Testis (tissue), 3 donors: Measurements from ENCODE around the gene UTS2. TPM values are rescaled to one million over a fixed set of nuclear protein-coding genes. Genes with fewer than 3 reads are reported as not detected.

Source experiments
- DNase-seq: peaks from one replicate; pipeline ENCODE4 v3.0.0-alpha.2; 2019
- H3K27ac ChIP-seq, 2 donors: fragments of 200-600 bp; sonication (generic); one replicate each; pipeline ENCODE4 v1.5.1; 2019
- H3K27me3 ChIP-seq: fragments of 200-600 bp; sonication (generic); one replicate; pipeline ENCODE4 v1.5.1; 2019
- H3K36me3 ChIP-seq: fragments of 200-600 bp; sonication (generic); one replicate; pipeline ENCODE4 v1.5.1; 2017; ENCODE audit warnings: low read depth; ENCODE audit errors: missing control alignments
- H3K4me1 ChIP-seq: fragments of 200-600 bp; sonication (generic); one replicate; pipeline ENCODE4 v1.5.1; 2019
- H3K4me3 ChIP-seq, 2 donors: fragments of 200-600 bp; sonication (generic); one replicate each; pipeline ENCODE4 v1.5.1; 2017 to 2019
- H3K9me3 ChIP-seq: fragments of 200-600 bp; sonication (generic); one replicate; pipeline ENCODE4 v1.5.1; 2017
- POLR2A ChIP-seq: fragments of 450-650 bp; IDR thresholded peaks from one replicate; pipeline ENCODE4 v1.6.1; 2017; ENCODE audit warnings: antibody characterized with exemption, mild to moderate bottlenecking, moderate library complexity
- WGBS, 2 donors: methylation state at CpG; one replicate each; pipeline ENCODE4 v1.1.5; 2018; 5-methylcytosine and 5-hydroxymethylcytosine counted together
- intact Hi-C: fragments of 100-400 bp; cut with DNase I; formaldehyde crosslinking; loops from one replicate; pipeline ENCODE4 v1.15.1; 2023; ENCODE audit warnings: low total_unique reads
- polyA plus RNA-seq: library from polyadenylated mRNA; stranded (reverse); fragments of 350-450 nt; fragmentation: Illumina TruSeq; extraction: RNeasy Lipid Tissue Mini Kit (QIAGEN cat#74804); gene quantifications from one replicate; pipeline ENCODE4 v1.2.3, GENCODE V29; 2014; ENCODE audit warnings: low read depth, low replicate concordance; ENCODE audit not compliant: insufficient read depth
- total RNA-seq, 2 donors: library from RNA; depleted of rRNA; stranded (reverse); fragments of >200 nt; gene quantifications; one replicate each; pipeline ENCODE4 v1.2.3, GENCODE V29; 2016
- TF ChIP-seq, protein P1 (sequence below), 3 experiments: fragments of 450-650 bp in 2 of 3; fragments of 200-600 bp in 1 of 3; sonication (generic) in 1 of 3; IDR thresholded peaks; one replicate each; pipeline ENCODE4 v1.5.1; 2016 to 2019; ENCODE audit warnings: antibody characterized with exemption in 3 of 3, mild to moderate bottlenecking in 2 of 3, moderate library complexity in 1 of 3

The UTS2 gene
- total and polyA plus RNA-seq, 3 donors from 2014 or later: 1.1 TPM; not detected in 2

DNA sequence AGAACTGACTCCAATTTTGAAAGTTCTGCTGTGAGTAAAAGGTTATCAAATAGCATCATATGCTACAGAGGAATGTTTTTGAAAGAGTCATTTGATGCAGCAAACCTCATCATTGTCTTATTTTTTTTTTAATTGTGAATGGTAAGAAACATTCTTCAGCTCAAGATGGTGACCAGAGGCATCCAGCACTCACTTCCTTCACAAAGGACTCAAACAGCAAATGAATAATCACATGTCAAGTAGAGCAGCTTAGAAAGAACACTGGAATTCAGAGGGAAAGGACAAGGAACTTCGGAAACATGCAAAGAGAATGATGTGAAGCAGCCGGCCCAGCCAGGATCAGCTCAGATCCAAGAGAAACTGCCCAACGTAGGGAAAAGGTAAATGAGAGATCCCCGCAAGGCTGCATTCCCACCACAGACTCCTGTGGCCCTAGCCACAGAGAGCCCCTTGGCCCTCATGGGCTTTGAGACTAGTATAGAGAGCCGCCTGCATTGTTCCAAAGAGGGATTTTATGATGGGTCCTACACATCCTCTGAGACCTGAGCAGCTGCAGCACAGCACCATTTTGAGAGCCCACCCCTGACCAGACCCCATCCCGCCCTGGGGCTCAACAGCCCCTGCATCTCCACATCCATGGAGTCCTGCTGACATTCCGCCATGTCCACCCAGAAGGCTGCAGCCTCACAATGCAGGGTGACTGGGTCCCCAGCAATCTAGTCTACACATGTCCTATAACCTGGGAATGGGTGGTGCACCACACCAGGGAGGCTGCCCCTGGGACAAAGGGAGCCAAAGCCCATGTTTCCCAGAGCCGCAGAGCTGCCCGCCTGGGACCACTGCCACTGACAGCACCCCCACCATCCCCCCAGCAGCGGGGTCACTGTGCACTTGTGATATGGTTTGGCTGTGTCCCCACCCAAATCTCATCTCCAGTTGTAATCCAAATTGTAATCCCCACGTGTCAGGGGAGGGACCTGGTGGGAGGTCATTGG lies 21.2 kb upstream of the UTS2 start:
- H3K4me3 ChIP-seq: no peak overlapping the region
- no peak for DNase-seq
- TF ChIP-seq, protein P1, sequence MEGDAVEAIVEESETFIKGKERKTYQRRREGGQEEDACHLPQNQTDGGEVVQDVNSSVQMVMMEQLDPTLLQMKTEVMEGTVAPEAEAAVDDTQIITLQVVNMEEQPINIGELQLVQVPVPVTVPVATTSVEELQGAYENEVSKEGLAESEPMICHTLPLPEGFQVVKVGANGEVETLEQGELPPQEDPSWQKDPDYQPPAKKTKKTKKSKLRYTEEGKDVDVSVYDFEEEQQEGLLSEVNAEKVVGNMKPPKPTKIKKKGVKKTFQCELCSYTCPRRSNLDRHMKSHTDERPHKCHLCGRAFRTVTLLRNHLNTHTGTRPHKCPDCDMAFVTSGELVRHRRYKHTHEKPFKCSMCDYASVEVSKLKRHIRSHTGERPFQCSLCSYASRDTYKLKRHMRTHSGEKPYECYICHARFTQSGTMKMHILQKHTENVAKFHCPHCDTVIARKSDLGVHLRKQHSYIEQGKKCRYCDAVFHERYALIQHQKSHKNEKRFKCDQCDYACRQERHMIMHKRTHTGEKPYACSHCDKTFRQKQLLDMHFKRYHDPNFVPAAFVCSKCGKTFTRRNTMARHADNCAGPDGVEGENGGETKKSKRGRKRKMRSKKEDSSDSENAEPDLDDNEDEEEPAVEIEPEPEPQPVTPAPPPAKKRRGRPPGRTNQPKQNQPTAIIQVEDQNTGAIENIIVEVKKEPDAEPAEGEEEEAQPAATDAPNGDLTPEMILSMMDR (IDR thresholded peaks at IDR 0.05): no peak
- TF ChIP-seq POLR2A: no peak
- no peak overlapping the region for H3K27ac ChIP-seq
- intact Hi-C loops: no loop called here
- WGBS, 2 donors: 75 to 78% methylated on average over 11 of the region's 11 CpGs
- no peaks in the 10 kb centered on the region for H3K9me3 ChIP-seq
- no peaks in the 10 kb centered on the region for H3K27me3 ChIP-seq
- no peaks in the 10 kb centered on the region for H3K36me3 ChIP-seq
- no peaks in the 10 kb centered on the region for H3K4me1 ChIP-seq

DNA sequence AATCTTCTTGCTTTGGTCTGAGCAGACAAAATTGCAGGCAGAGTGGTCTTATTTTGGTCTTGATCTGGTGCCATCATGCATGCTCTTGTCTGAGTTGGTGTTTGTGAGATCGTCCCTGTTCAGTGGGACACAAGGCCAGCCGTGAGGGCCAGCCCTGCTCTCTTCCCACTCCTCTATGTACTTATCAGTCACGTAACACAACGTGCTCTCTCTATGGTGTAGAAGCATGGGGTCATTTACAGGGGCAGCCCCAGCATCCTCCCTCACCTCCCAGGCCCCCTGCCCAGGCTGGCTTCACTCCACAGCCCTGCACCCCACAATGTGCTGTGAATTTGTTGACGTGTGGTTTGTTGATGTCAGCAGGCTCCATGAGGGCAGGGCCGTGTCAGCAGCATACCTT lies 18.3 kb upstream of the UTS2 start:
- Histone ChIP-seq H3K9me3 (no peaks in the 10 kb centered on the region), H3K27me3 (no peaks in the 10 kb centered on the region), H3K27ac (no peak overlapping the region), H3K36me3 (no peaks in the 10 kb centered on the region), H3K4me1 (no peaks in the 10 kb centered on the region), H3K4me3 (no peak overlapping the region)
- WGBS, 2 donors: 66 to 77% methylated on average over 6 of the region's 6 CpGs
- intact Hi-C loops: no loop called here
- TF ChIP-seq, protein P1 (IDR thresholded peaks at IDR 0.05): no peak
- TF ChIP-seq POLR2A: no peak
- no peak for DNase-seq

DNA sequence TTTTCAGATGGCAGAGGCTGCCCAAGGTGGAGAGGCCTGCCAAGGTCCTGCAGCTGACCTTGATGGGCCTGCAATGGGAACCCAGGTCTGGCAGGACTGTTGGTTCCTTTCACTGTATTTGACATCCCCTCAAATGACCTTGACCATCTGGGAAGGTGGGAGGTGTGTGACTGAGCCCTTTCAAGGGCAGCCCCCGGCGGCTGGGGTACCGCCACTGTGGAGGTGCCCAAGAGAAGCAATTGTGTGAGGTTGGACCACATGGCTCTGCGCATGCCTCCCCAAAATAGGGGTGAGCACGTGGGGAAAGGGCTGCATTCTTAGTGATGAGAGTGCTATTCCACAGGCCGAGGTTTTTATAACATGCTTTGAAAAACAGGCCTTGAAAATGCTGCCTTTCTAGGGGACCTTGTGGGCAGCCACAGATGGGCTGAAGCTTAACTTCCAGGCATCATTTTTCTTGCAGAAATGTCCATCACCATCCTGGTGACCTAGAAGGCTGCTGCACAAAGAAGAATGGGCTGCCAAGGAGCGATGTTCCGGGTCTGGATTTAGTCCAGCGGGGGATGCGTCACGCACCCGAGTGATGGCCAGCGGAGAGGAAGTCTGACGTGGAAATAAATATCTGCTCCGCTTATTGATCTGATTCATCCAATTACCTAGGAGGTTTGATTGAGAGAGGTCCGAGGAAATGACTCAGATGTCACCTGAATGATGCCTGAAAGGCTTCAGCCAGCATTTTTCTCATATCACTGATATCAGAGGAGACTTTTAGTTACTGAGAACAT lies 16.5 kb upstream of the UTS2 start:
- Histone ChIP-seq H3K4me1 (no peaks in the 10 kb centered on the region), H3K27me3 (no peaks in the 10 kb centered on the region), H3K4me3 (no peak overlapping the region), H3K9me3 (no peaks in the 10 kb centered on the region), H3K27ac (no peak overlapping the region), H3K36me3 (no peaks in the 10 kb centered on the region)
- 78 to 92% methylated on average over 16 of the region's 16 CpGs for WGBS, 2 donors
- intact Hi-C loops: no loop called here
- TF ChIP-seq, protein P1 (IDR thresholded peaks at IDR 0.05): no peak
- TF ChIP-seq POLR2A: no peak
- DNase-seq: no peak

DNA sequence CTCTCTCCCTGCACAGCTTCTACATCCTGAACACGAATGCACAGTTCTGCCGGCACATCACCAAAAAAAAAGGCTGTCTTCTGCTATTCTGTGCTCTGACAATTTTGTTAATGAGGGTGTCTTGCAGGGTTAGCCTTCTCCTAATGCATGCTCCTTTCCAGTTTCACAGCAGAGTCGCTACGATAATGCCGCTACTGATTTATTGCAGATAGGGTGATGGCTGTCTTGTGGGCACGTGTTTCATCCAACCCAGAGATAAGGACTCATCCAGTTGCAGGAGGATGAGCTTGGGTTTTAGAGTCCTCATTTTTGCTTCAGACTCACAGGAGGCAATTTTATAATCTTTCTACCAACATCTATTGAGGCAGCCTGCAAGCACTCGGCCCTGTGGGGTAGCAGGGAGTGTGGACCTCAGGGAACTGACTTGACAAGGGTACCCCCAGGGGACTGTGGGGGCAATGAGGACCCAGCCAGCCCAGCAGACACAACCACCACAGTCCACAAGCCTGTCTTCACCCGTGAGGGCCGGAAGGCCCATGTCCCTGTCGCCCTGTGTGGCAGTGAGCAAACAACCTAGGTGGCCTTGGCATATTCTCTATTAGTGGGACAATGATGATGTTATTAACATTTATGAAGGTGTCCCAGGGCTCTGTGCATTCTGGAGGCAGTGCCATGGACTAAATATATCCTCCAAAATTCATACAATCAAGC lies 15.4 kb upstream of the UTS2 start:
- Histone ChIP-seq H3K36me3 (no peaks in the 10 kb centered on the region), H3K4me3 (no peak overlapping the region), H3K27me3 (no peaks in the 10 kb centered on the region), H3K4me1 (no peaks in the 10 kb centered on the region), H3K9me3 (no peaks in the 10 kb centered on the region), H3K27ac (no peak overlapping the region)
- WGBS, 2 donors: 60 to 74% methylated on average over 7 to 10 of the region's 10 CpGs
- intact Hi-C loops: no loop called here
- TF ChIP-seq POLR2A: no peak
- TF ChIP-seq, protein P1 (IDR thresholded peaks at IDR 0.05): no peak
- DNase-seq: no peak
